HEK293 (cell line): ENCODE results near the gene C2CD2.

ENCODE experiments used
- YY1 ChIP-seq: fragments of 450-650 bp; formaldehyde crosslinking; IDR thresholded peaks from 2 replicates; pipeline ENCODE4 v1.5.1; 2018; ENCODE audit warnings: missing biosample characterization, missing genetic modification characterization
- ZNF10 ChIP-seq: fragments of 450-650 bp; formaldehyde crosslinking; IDR thresholded peaks from 2 replicates; pipeline ENCODE4 v1.5.1; 2017; ENCODE audit warnings: missing biosample characterization, missing genetic modification characterization
- ZNF571 ChIP-seq: fragments of 450-650 bp; formaldehyde crosslinking; IDR thresholded peaks from 2 replicates; pipeline ENCODE4 v1.5.0; 2017; ENCODE audit warnings: missing biosample characterization, missing genetic modification characterization

GRCh38 chr21:41956926-41957729, 3.3 kb upstream of the C2CD2 start:
- TF ChIP-seq YY1 (tag by site-specific recombination) (no peak), ZNF10 (tag by site-specific recombination) (no peak), ZNF571 (no peak)
